ENCODE data around the gene KRCC1. TPM values are rescaled to one million over a fixed set of nuclear protein-coding genes. Genes with fewer than 3 reads are reported as not detected.

The KRCC1 gene
- 21.2 TPM for total RNA-seq
- long read RNA-seq, transcript KRCC1-201 (4 exons, 1,753 nt) = major isoform, 19 of 24 reads
- long read RNA-seq, partial matches to known transcripts = 0 of 24 reads
- long read RNA-seq, other reads (novel, unspliced or antisense) = 5 of 24 reads

DNA sequence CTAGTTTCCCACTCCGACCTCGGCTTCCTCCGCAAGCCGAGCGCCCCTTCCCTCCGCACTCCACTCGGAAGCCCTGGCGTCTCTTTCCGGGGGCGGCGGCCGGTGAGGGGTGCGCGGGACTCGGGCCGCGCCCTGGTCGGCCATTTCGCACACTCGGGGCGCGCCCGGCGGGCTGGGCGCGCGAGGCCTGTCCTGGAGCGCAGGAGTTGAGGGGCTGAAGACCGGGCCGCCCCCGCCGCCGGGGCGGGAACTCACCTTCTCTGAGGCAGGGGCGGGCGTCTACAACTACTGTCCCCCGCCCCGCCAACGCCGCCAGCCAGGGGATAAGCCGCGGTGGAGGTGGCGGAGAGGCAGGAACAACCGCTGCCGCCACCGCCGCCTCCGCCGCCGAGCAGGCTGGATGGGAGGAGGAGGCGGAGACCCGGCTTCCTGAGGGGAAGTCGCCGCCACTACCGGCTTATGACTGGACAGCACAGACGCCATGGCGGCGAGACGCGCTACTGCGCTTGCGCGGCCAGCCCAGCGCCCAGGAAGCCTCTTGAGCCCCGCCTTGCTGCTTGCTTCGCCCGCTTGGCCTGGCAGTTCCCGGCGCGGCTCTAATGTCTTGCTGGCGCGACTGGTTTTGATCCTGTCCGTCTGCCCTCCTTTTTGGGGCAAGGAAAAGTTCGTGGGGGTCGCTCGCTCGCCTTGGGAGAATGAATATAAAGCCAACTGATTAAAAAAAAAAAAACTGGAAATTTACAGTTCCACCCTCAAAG is at the start of gene KRCC1:
KRCC1 (minus strand) TSS at position 413 of the 758 bp plus-strand sequence. CDS start 27,220 bp downstream, outside the sequence.
- Histone ChIP-seq H3K4me1 (peaks cover 50% of the 10 kb centered on the region), H3K27ac (replicated peaks) (peak within 1 kb of the TSS; percentile 99), H3K27me3 (ENCODE audit: low read depth) (no peaks in the 10 kb centered on the region), H3K36me3 (no peaks in the 10 kb centered on the region), H3K4me3 (peak within 1 kb of the TSS; percentile 95), H3K9me3 (replicated peaks) (no peaks in the 10 kb centered on the region)
- intact Hi-C loops (cut with micrococcal nuclease) = no loop called here
- DNase-seq = peak; percentile 97
- TF ChIP-seq, protein P1, sequence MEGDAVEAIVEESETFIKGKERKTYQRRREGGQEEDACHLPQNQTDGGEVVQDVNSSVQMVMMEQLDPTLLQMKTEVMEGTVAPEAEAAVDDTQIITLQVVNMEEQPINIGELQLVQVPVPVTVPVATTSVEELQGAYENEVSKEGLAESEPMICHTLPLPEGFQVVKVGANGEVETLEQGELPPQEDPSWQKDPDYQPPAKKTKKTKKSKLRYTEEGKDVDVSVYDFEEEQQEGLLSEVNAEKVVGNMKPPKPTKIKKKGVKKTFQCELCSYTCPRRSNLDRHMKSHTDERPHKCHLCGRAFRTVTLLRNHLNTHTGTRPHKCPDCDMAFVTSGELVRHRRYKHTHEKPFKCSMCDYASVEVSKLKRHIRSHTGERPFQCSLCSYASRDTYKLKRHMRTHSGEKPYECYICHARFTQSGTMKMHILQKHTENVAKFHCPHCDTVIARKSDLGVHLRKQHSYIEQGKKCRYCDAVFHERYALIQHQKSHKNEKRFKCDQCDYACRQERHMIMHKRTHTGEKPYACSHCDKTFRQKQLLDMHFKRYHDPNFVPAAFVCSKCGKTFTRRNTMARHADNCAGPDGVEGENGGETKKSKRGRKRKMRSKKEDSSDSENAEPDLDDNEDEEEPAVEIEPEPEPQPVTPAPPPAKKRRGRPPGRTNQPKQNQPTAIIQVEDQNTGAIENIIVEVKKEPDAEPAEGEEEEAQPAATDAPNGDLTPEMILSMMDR (IDR thresholded peaks at IDR 0.05; ENCODE audit: borderline replicate concordance) = peak; percentile 20

DNA sequence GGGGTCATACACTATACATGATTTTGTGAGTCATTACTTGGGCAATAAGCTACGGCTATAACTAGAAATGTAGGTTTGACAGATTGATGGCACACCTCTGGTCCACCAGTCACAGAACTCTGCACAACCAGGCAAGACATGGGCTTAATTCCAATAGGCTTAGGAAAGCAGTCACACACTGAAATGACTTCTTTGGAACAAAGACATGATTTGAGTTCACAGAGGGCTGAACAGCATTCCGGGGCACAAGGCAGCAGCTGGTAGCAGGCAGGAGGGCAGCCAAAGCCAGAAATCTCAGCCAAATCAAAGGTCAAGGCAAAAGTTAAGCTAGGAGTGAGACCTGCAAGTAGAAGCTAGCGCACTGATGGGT is 44.9 kb upstream of the KRCC1 start:
- Histone ChIP-seq H3K27me3 (ENCODE audit: low read depth) (no peaks in the 10 kb centered on the region), H3K4me3 (no peak overlapping the region), H3K27ac (replicated peaks) (peak overlapping the region; percentile 45), H3K9me3 (replicated peaks) (no peaks in the 10 kb centered on the region), H3K36me3 (peaks cover 35% of the 10 kb centered on the region), H3K4me1 (peaks cover 49% of the 10 kb centered on the region)
- intact Hi-C loops (cut with micrococcal nuclease) = no loop called here
- TF ChIP-seq, protein P1 (IDR thresholded peaks at IDR 0.05; ENCODE audit: borderline replicate concordance) = no peak
- DNase-seq = no peak

DNA sequence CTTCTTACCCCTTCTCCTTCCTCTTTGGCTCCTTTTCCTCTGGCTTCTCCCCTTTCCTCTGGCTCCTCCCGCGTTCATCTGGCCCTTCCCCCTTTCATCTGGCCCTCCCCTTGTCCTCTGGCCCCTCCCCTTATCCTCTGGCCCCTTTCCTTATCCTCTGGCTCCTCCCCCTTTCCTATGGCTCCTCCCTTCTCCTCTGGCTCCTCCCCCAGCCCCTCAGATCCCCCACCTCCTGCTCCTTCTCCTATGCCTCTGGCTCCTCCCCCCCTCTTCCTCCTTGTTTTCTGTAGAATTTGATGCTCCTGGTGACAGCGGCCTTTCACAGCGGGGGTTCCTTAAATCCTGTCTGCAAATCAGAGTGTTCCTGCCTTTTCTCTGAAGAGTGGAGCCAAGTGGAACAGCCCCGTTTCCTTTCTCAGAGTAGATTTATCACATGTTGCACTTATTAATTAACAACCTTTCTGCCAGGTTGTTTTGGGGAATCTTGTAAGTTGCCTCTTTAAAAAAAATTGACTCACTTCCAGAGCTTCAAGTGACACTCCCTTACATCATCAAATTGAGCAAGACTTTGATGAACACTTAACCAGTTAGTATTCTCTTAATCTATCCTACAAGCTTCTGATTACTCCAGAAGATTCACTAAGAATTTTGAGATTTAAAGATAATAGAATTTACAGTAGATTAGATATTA is 44.4 kb upstream of the KRCC1 start:
- DNase-seq = no peak
- intact Hi-C loops (cut with micrococcal nuclease) = no loop called here
- TF ChIP-seq, protein P1 (IDR thresholded peaks at IDR 0.05; ENCODE audit: borderline replicate concordance) = no peak
- H3K4me3 ChIP-seq = no peak overlapping the region
- H3K9me3 ChIP-seq (replicated peaks) = no peaks in the 10 kb centered on the region
- peaks cover 50% of the 10 kb centered on the region for H3K4me1 ChIP-seq
- peak overlapping the region; percentile 51 for H3K27ac ChIP-seq (replicated peaks)
- H3K27me3 ChIP-seq (ENCODE audit: low read depth) = no peaks in the 10 kb centered on the region
- H3K36me3 ChIP-seq = peaks cover 37% of the 10 kb centered on the region

DNA sequence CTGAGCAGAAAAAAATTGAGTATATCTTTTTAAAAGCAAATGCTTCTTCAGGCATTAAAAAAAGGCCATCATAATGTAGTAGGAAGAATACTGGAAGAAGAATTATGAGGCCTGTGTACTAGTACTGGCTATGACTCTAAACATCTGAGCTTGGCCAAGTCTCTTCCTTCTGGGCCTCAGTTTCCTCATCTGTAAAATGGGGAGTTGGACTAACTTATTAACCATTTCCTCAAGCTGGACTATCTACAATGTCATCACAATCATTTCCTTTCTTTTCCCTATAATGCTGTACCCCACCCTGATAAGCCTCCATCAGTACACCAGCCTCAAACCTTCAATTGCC is 42.9 kb upstream of the KRCC1 start:
- Histone ChIP-seq H3K27me3 (ENCODE audit: low read depth) (no peaks in the 10 kb centered on the region), H3K27ac (replicated peaks) (peak overlapping the region; percentile 51), H3K4me1 (peaks cover 55% of the 10 kb centered on the region), H3K9me3 (replicated peaks) (no peaks in the 10 kb centered on the region), H3K36me3 (peaks cover 27% of the 10 kb centered on the region), H3K4me3 (no peak overlapping the region)
- TF ChIP-seq, protein P1 (IDR thresholded peaks at IDR 0.05; ENCODE audit: borderline replicate concordance) = no peak
- intact Hi-C loops (cut with micrococcal nuclease) = no loop called here
- no peak for DNase-seq

DNA sequence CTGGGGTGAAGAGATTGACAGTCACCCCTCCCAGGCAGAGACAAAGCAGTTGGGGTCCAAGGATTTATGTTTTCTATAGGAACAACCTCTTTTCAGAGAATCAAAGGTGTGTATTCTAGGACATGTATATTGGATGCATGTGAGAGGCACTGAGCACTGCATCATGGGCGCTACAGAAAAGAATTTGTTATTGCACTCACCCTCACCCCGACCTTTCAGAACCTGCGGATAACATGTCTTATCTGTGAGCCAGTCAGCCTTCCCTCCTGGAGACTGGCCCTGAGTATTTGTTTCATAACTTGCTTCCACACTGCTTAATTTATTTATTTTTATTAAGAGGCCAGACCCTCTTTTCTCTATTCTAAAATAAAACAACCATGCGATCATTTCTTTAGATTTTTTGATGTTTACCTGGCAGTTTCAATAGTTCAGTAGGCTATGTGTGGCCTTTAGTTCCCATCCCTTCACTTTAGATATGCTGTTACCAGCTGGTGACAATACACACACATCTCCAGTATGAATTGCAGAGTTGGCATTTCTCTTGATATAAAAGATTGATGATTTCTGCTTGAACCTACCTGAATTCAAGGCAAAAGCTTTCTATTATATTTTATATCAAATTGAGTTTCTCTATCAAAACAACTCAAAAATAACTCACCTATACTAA is 42.4 kb upstream of the KRCC1 start:
- Histone ChIP-seq H3K27me3 (ENCODE audit: low read depth) (no peaks in the 10 kb centered on the region), H3K27ac (replicated peaks) (peak overlapping the region; percentile 51), H3K9me3 (replicated peaks) (no peaks in the 10 kb centered on the region), H3K4me1 (peaks cover 55% of the 10 kb centered on the region), H3K36me3 (peaks cover 25% of the 10 kb centered on the region), H3K4me3 (no peak overlapping the region)
- TF ChIP-seq, protein P1 (IDR thresholded peaks at IDR 0.05; ENCODE audit: borderline replicate concordance) = no peak
- intact Hi-C loops (cut with micrococcal nuclease) = no loop called here
- DNase-seq = no peak

All from left ventricle myocardium inferior (tissue), 1 donor.